HG03103 (cell line): ENCODE results near the gene IRF5.
"Not testable (repeated sequence)": the region's sequence is repeated elsewhere in the genome, so short reads cannot be mapped to it uniquely, and the experiment has no call there.

Experiments used
- ATAC-seq: cut with Tn5 transposase; IDR thresholded peaks from one replicate; pipeline ENCODE4 v1.9.1; 2021; ENCODE audit warnings: low read depth; ENCODE audit not compliant: unreplicated experiment

IRF5 gene

GRCh38 chr7:128937271-128937646 lies 468 bp upstream of the IRF5 start:
- ATAC-seq = no peak

- ATAC-seq = no peak
Measured at GRCh38 chr7:128938544-128939074, 882 bp downstream of the IRF5 start.

- no peak for ATAC-seq
Measured at GRCh38 chr7:128939075-128939860, 1.5 kb downstream of the IRF5 start.

- peak; percentile 23 for ATAC-seq
Measured at GRCh38 chr7:128939861-128940410, 2.2 kb downstream of the IRF5 start.

DNA sequence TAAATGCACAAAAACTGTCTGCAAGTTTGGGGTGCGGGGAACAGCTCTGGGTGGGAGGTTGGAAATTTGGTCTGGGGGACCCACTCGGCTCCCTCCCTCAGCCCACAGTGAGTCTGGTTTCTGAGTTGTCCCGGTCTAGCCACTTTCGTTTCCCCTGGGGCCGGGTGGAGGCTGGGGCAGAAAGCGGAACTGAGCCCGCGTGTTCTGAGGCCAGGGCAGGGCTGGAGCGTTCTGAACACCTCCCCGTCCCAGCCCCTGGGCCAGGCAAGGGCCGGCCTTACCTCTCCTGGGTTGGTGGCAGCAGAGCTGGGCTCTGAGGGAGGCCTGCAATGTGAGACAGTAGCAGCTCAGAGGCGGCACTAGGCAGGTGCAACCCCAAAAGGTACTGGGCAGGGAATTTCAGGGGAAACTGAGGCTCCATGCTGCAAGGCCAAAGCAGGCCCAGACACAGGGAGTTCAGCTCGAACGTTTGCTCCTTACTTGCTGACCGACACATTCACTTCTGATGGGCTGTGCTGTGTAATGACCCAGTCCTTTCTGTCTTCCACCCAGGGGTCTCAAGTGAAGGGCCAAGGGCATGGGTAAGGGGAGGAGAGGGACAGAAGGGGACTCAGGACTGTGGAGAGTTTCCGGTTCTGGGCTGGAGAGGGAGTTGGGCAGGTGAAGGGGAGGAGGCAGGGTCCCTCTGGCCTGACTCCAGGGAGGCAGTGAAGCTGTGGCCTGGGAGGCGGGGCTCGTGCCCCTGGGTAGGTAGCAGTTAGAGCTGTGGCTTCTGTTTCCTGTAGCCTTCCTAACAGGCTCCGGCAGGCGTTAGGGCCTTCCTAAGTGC lies 3.0 kb downstream of the IRF5 start:
- peak; percentile 59 for ATAC-seq

DNA sequence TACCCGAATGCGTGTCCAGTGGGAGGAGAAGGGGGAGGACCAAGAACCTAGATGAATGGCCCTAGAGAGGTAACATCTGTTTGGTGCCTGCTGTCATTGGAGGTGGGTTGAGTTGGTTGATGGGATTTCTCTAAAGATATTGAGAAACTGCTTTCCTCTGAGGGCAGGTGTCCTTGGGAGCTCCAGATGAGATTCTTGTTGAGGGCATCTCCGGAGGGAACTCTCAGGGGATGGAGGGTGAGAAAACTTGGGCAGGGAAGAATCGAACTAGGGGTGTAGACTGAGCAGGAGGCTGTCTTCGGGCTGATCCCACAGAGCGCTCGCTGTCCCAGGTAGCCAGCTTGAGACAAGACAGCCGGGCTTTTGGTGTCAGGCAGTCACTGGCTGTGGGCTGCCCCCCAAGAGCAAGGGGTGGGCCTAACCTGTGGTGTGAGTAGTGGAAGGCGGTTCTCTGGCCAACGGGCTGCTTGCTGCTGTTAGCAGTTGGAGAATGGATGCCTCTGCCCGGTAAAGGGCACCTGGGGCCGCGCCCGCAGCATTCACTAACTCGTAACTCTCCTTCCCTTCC lies 3.7 kb downstream of the IRF5 start:
- no peak for ATAC-seq

- ATAC-seq = no peak
Measured at GRCh38 chr7:128941946-128942526, 4.3 kb downstream of the IRF5 start.

GRCh38 chr7:128943251-128943650 lies 5.5 kb downstream of the IRF5 start:
- ATAC-seq = not testable (repeated sequence)

DNA sequence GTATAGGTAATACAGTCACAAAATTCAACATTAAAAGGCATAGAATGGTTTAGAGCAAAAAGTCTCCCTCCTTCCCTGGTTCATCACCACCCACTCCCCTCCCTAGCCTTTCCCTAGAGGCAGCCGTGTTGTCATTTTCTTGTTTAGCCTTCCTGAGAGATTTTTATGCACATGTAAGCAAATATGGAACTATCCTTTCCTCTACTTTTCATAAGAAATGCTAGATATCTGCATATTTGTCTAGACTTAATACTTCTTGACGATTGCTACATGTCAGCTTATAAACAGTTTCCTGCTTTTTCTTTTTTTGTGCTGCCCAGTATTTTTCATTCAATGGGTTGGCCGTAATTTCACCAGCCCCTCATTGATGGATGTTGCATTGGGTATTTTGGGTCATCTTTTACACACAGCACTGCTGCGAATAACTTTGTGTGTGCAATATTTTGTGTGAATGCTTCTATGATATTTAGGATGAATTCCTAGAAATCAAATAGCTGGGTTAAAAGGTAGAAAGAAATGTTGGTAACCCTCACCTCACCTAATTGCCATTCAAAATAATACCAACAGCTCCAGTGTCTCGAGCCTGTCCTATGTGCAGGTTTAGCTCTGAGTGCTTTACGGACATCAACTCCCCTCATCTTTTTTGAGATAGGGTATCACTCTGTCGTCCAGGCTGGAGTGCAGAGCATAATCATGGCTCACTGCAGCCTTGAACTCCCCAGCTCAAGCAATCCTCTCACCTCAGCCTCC lies 6.9 kb downstream of the IRF5 start:
- no peak for ATAC-seq

DNA sequence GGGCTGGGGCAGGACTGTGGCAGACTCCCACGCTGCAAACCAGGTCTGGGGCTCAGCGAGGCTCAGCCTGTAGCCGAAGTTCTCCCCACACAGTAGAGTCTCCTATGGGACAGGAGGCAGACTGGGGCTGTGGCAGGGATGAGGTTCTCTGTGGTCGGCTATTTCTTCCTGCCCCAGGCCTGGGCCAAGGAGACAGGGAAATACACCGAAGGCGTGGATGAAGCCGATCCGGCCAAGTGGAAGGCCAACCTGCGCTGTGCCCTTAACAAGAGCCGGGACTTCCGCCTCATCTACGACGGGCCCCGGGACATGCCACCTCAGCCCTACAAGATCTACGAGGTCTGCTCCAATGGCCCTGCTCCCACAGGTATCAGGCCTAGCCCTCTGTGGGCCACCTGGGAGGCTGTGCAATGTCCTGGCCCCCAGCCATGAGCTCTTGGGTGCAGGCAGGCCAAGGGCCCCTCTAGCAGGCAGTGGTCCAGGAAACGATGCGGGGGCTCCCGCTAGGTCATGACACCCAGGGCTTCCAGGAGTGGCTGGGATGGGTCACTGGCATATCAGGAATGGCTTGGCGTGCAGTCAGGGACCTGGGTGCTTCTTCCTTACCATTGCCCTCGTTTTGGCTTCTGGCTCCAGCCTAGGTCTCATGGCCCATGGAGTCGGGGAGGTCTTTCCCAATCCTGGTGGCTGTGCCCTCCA lies 8.1 kb downstream of the IRF5 start:
- ATAC-seq = no peak

- ATAC-seq = no peak
Measured at GRCh38 chr7:128946936-128947830, 9.5 kb downstream of the IRF5 start.

GRCh38 chr7:128947854-128948253 lies 10.1 kb downstream of the IRF5 start:
- no peak for ATAC-seq

DNA sequence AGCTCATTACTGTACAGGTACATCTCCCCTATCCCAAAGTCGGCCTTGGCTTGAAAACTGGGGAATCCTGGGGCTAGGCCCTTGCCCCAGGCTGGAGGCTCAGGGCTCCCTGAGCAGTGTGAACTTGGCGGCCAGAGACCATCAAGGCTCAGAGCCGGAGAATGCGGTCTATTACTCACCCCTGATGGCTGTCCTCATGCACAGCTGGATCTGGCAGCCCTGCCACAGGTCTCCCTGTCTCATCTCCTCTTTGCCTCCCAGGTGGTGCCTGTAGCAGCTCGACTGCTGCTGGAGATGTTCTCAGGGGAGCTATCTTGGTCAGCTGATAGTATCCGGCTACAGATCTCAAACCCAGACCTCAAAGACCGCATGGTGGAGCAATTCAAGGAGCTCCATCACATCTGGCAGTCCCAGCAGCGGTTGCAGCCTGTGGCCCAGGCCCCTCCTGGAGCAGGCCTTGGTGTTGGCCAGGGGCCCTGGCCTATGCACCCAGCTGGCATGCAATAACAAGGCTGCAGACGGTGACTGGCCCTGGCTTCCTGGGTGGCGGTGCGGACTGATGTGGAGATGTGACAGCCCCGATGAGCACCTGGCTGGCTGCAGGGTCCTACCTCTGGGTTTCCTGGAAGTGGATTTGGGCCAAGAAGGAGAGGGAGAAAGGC lies 10.7 kb downstream of the IRF5 start:
- ATAC-seq = no peak

GRCh38 chr7:128948976-128949760 lies 11.4 kb downstream of the IRF5 start:
- ATAC-seq = no peak

GRCh38 chr7:128951296-128951695 lies 13.6 kb downstream of the IRF5 start:
- no peak for ATAC-seq

DNA sequence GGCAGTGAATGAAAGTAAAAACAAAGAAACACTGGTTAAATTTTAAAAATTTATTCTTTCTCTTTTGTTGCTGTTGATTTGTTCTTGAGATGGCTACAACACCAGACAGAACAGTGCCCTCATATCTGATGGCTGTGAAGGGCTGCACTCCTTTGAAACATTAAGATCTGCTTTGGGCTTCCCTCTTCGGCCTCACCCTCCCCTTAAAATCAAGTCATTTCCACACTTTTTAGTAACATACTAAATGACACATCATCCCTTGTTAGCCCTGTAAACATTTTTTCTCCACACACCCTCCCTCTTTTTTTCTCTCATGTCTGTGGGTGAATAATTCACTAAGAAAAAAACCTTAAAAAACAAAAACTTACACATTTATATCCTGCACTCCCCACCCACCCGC lies 16.4 kb downstream of the IRF5 start:
- no peak for ATAC-seq
